SU-DHL-6 (cell line): ENCODE results near the gene IGFBP7.

Source experiments
- H2AFZ ChIP-seq: fragments of 200-600 bp; sonication (generic); 2 replicates; pipeline ENCODE4 v1.6.1; 2014; ENCODE audit warnings: low read depth, mild to moderate bottlenecking, moderate library complexity, mixed read lengths, antibody characterized with exemption, low read length; ENCODE audit not compliant: severe bottlenecking
- H3F3A ChIP-seq: fragments of 200-600 bp; shearing (Covaris generic); 2 replicates; pipeline ENCODE4 v1.6.0; 2016; ENCODE audit warnings: antibody characterized with exemption, mild to moderate bottlenecking; ENCODE audit not compliant: insufficient read depth
- H3K27ac ChIP-seq: fragments of 200-600 bp; sonication (generic); 2 replicates; pipeline ENCODE4 v1.5.1; 2016; ENCODE audit warnings: low read depth, mild to moderate bottlenecking, low read length, moderate library complexity, mixed read lengths
- H3K27me3 ChIP-seq: fragments of 200-600 bp; sonication (generic), shearing (Covaris generic); 2 replicates; pipeline ENCODE4 v1.6.0; 2014; ENCODE audit warnings: mild to moderate bottlenecking, low read length
- H3K36me3 ChIP-seq: fragments of 200-600 bp; sonication (generic); 2 replicates; pipeline ENCODE4 v1.6.1; 2014; ENCODE audit warnings: mild to moderate bottlenecking, low read length, mixed read lengths
- H3K4me2 ChIP-seq: fragments of 300-600, 200-600 bp; shearing (Covaris generic), sonication (generic); 2 replicates; pipeline ENCODE4 v1.6.0; 2014; ENCODE audit warnings: low read length, low read depth, mild to moderate bottlenecking; ENCODE audit not compliant: poor library complexity, severe bottlenecking
- H3K4me3 ChIP-seq: fragments of 200-600 bp; sonication (generic); 2 replicates; pipeline ENCODE4 v1.5.1; 2014; ENCODE audit warnings: antibody characterized with exemption, low read length, mild to moderate bottlenecking, mixed read lengths; ENCODE audit not compliant: insufficient read depth, poor library complexity, severe bottlenecking
- H3K79me2 ChIP-seq: fragments of 200-600 bp; sonication (generic); 2 replicates; pipeline ENCODE4 v1.6.1; 2014; ENCODE audit warnings: mild to moderate bottlenecking, low read length, moderate library complexity; ENCODE audit not compliant: insufficient read depth
- H3K9ac ChIP-seq: fragments of 200-600 bp; sonication (generic); 2 replicates; pipeline ENCODE4 v1.7.0; 2014; ENCODE audit warnings: mild to moderate bottlenecking, low read length
- H3K9me2 ChIP-seq: fragments of 200-600 bp; sonication (generic); replicated peaks from 2 replicates; pipeline ENCODE4 v1.6.1; 2014; ENCODE audit warnings: low read length; ENCODE audit not compliant: insufficient read depth
- H3K9me3 ChIP-seq: fragments of 200-600 bp; sonication (generic); 2 replicates; pipeline ENCODE4 v1.6.1; 2014; ENCODE audit warnings: low read length, mixed read lengths; ENCODE audit not compliant: insufficient read depth
- H4K20me1 ChIP-seq: fragments of 200-600 bp; sonication (generic); 2 replicates; pipeline ENCODE4 v1.6.1; 2014; ENCODE audit warnings: low read depth, mild to moderate bottlenecking, antibody characterized with exemption, low read length, moderate library complexity, mixed read lengths
- CTCF ChIP-seq: fragments of 200-600 bp; sonication (generic); IDR thresholded peaks from one replicate; pipeline ENCODE4 v1.5.1; 2017; ENCODE audit warnings: antibody characterized with exemption, mild to moderate bottlenecking, low read length, moderate library complexity; ENCODE audit not compliant: insufficient read depth, poor library complexity, severe bottlenecking
- EZH2phosphoT487 ChIP-seq: fragments of 200-600 bp; sonication (generic), shearing (Covaris generic); conservative IDR thresholded peaks from 2 replicates; pipeline ENCODE4 v1.6.1; 2018; ENCODE audit warnings: mild to moderate bottlenecking, antibody characterized with exemption, low read length, moderate library complexity, mixed read lengths

IGFBP7 gene

GRCh38 chr4:57117491-57117890, 7.3 kb upstream of the IGFBP7 start:
- Histone ChIP-seq H3F3A (no peaks in the 10 kb centered on the region), H3K9ac (no peak overlapping the region), H3K4me3 (no peak overlapping the region), H3K36me3 (no peaks in the 10 kb centered on the region), H3K9me3 (no peaks in the 10 kb centered on the region), H3K27me3 (no peaks in the 10 kb centered on the region), H3K4me2 (no peak overlapping the region), H2AFZ (no peak overlapping the region), H3K79me2 (no peaks in the 10 kb centered on the region), H4K20me1 (no peaks in the 10 kb centered on the region), H3K9me2 (no peaks in the 10 kb centered on the region), H3K27ac (no peak overlapping the region)
- no peak for TF ChIP-seq EZH2phosphoT487
- no peak for TF ChIP-seq CTCF

- Histone ChIP-seq H3K9me2 (no peaks in the 10 kb centered on the region), H3K4me2 (no peak overlapping the region)
Observed at GRCh38 chr4:57116245-57116644, 6.1 kb upstream of the IGFBP7 start.

GRCh38 chr4:57114973-57115372, 4.8 kb upstream of the IGFBP7 start:
- Histone ChIP-seq H4K20me1 (no peaks in the 10 kb centered on the region), H3K4me3 (no peak overlapping the region), H3K27ac (no peak overlapping the region)

More at GRCh38 chr4:57116245-57116644, 6.1 kb upstream of the IGFBP7 start:
- Histone ChIP-seq H4K20me1 (no peaks in the 10 kb centered on the region), H3K9ac (no peak overlapping the region), H3K27ac (no peak overlapping the region), H3F3A (no peaks in the 10 kb centered on the region), H3K9me3 (no peaks in the 10 kb centered on the region), H3K4me3 (no peak overlapping the region), H3K36me3 (no peaks in the 10 kb centered on the region), H3K27me3 (no peaks in the 10 kb centered on the region), H2AFZ (no peak overlapping the region), H3K79me2 (no peaks in the 10 kb centered on the region)
- TF ChIP-seq EZH2phosphoT487 (no peak), CTCF (no peak)

More at GRCh38 chr4:57114973-57115372, 4.8 kb upstream of the IGFBP7 start:
- Histone ChIP-seq H3K9me3 (no peaks in the 10 kb centered on the region), H3F3A (no peaks in the 10 kb centered on the region), H3K9me2 (no peaks in the 10 kb centered on the region), H2AFZ (no peak overlapping the region), H3K9ac (no peak overlapping the region), H3K36me3 (no peaks in the 10 kb centered on the region), H3K79me2 (no peaks in the 10 kb centered on the region), H3K4me2 (no peak overlapping the region), H3K27me3 (no peaks in the 10 kb centered on the region)
- TF ChIP-seq CTCF, result no peak
- TF ChIP-seq EZH2phosphoT487, result no peak
